ENCODE results near the gene CEP57.

DNA sequence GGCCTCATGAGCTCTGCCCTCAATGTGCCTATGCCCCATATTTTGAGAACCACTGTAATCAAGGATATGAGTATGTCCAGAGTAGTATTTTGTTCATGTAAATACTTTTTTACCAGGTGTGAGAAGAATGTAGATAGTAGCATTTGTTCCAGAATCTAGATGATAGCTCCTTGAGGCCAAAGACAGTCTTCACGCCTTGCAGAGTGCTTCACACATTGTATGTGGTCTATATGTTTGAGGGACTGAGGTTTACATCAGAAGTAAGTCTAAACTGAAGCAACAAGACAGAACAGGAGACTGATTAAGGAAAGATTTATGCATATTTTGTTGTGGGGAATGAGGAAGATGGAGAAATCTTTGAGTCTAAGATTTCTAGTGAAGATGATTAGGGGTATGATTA lies 12.5 kb downstream of the CEP57 start:
- TF ChIP-seq CTCF (conservative IDR thresholded peaks at IDR 0.05; ENCODE audit: low read length) (no peak), EZH2phosphoT487 (IDR thresholded peaks at IDR 0.05; ENCODE audit: borderline replicate concordance, low read depth, low read length) (no peak)
